ENCODE results near the gene PCDHGA7. TPM values are rescaled to one million over a fixed set of nuclear protein-coding genes. Genes with fewer than 3 reads are reported as not detected.

The PCDHGA7 gene
- total RNA-seq, 1 experiment from 2014 or later: 0.83 TPM

- Histone ChIP-seq H3K56ac (ENCODE audit: insufficient read length, low read depth, low read length) (no peak overlapping the region), H3K79me2 (ENCODE audit: insufficient read depth, low read length) (no peaks in the 10 kb centered on the region), H4K8ac (replicated peaks; ENCODE audit: insufficient read length, low read depth, low read length) (no peak overlapping the region), H2BK15ac (ENCODE audit: low read depth, low read length) (no peak overlapping the region), H3K23me2 (ENCODE audit: insufficient read length, low read depth, low read length, poor library complexity, severe bottlenecking) (no peaks in the 10 kb centered on the region), H2BK5ac (ENCODE audit: insufficient read length, low read length) (no peak overlapping the region), H3T11ph (ENCODE audit: low read length) (no peak overlapping the region), H2AK5ac (ENCODE audit: insufficient read length, low read length) (no peak overlapping the region), H2BK20ac (ENCODE audit: low read depth, low read length, poor library complexity, severe bottlenecking) (no peak overlapping the region), H3K4ac (ENCODE audit: low read depth, low read length) (no peak overlapping the region), H3K23ac (ENCODE audit: insufficient read length, low read depth, low read length) (no peak overlapping the region), H3K4me2 (ENCODE audit: insufficient read depth, insufficient read length, low read length) (no peak overlapping the region), H2BK120ac (ENCODE audit: low read depth, low read length, poor library complexity, severe bottlenecking) (no peak overlapping the region), H3K18ac (ENCODE audit: insufficient read length, low read depth, low read length) (no peak overlapping the region), H3K9ac (ENCODE audit: extremely low read depth, insufficient read length, low read length) (no peak overlapping the region), H3K9me3 (ENCODE audit: control insufficient read depth, low read depth, low read length) (peaks cover 38% of the 10 kb centered on the region), H3K79me1 (ENCODE audit: insufficient read depth, low read depth, low read length, poor library complexity, severe bottlenecking) (no peaks in the 10 kb centered on the region), H3K4me1 (ENCODE audit: insufficient read depth, low read length) (0 out of 2 replicates have a peak, but pooled peaks cover 2% of the 10 kb centered on the region), H2BK12ac (ENCODE audit: insufficient read length, low read depth, low read length) (no peak overlapping the region), H4K20me1 (ENCODE audit: control insufficient read depth, insufficient read depth, insufficient read length) (no peaks in the 10 kb centered on the region), H4K5ac (ENCODE audit: insufficient read length, low read depth, low read length) (no peak overlapping the region), H3K27me3 (ENCODE audit: insufficient read depth, low read length) (no peaks in the 10 kb centered on the region), H2AFZ (ENCODE audit: low read length) (no peak overlapping the region), H4K91ac (ENCODE audit: insufficient read length, low read depth, low read length) (no peak overlapping the region), H3K27ac (ENCODE audit: insufficient read length, low read depth, low read length) (no peak overlapping the region), H3K14ac (ENCODE audit: insufficient read depth, low read length) (no peak overlapping the region)
- no peak for DNase-seq
- no peak overlapping the region for H3K4me3 Mint-ChIP-seq
- H3K9me3 Mint-ChIP-seq: peaks cover 71 to 76% of the 10 kb centered on the region in 2 experiments
- peaks cover 16 to 51% (median 34%) of the 10 kb centered on the region in 3 experiments for H3K36me3 Mint-ChIP-seq (ENCODE audit: insufficient read depth in 1 of 3, low read depth in 3 of 3)
- TF ChIP-seq CTCF (conservative IDR thresholded peaks at IDR 0.05): no peak
- WGBS (ENCODE audit: extremely low coverage, insufficient read length, low lambda C conversion rate): no CpG with 5 or more reads among the region's 43 CpGs
- no peaks in the 10 kb centered on the region for H3K4me1 Mint-ChIP-seq
- no peak overlapping the region for H3K27ac Mint-ChIP-seq
- H3K27me3 Mint-ChIP-seq (ENCODE audit: low read depth): peaks cover 12% of the 10 kb centered on the region; the same call in 1 of the 2 replicates
Observed at GRCh38 chr5:141384471-141385267, 2.1 kb downstream of the PCDHGA7 start.
